Right lung (tissue), 5 donors: ENCODE data around the gene GFM1. TPM values are rescaled to one million over a fixed set of nuclear protein-coding genes. Genes with fewer than 3 reads are reported as not detected.

Experiments
- DNase-seq, 2 donors: peaks; one replicate each; pipeline ENCODE4 v3.0.0-alpha.2; 2013
- polyA plus RNA-seq, 5 donors: library from polyadenylated mRNA; unstranded; fragments of 120-200 nt; gene quantifications; one replicate each; pipeline versions ENCODE4 v1.2.1 to v1.2.3, GENCODE V29; 2013; ENCODE audit warnings: inconsistent platforms in 1 of 5, low replicate concordance in 1 of 5; ENCODE audit not compliant: insufficient read length in 5 of 5, insufficient read depth in 1 of 5

Gene GFM1
- polyA plus RNA-seq, 5 donors, result 48.2 to 62.8 (median 53.2) TPM

DNA sequence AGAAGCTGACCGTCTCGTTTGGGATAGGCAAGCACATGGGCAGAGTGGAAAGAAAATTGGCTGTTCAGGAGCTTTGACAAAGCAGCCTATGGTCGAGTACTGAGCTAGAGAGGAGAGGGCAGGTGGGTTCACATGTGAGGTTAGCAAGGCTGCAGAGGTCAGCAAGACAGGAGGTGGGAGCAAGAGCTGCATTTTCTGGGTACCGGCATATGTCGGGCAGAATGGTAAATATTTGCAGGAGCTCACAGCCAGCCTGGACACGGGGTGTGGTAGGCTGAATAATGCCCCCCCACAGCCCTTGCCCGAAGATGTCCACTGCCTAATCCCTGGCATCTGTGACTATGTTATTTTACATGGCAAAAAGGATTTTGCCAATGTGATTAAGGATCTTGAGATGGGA is 79.7 kb downstream of the GFM1 start:
- no peak for DNase-seq

DNA sequence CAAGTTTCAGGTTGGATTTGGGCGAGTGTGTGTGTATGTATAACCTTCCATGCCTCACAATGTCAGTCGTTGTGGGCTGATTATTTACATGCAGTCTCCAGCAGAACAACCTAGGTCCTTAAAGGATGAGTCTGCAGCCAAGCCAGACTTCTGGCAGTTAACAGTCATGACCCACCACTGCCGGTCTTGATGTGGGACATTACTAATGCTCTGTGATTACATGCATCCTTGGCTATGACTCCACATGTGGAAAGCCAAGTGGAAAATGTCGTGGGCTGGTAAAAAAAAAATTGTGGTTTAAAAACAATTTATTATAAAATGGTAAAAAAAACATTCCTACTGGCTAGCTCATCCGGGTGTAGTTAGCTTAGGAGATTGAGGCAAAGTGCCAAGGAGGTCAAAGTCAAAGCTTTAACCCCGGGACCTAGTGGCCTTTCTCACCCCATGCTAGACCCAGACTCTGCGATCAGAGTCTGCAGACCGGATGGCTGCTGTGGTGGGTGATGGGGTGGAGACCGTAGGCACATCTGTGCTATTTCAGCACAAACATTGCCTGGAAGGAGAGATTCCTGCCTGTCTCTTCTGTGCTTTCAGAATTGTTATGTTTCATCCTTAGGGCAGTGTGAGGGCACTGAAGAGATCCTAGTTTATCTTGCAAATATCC is 81.2 kb downstream of the GFM1 start:
- peak in 1 of 2 donors; percentile 41 for DNase-seq

DNA sequence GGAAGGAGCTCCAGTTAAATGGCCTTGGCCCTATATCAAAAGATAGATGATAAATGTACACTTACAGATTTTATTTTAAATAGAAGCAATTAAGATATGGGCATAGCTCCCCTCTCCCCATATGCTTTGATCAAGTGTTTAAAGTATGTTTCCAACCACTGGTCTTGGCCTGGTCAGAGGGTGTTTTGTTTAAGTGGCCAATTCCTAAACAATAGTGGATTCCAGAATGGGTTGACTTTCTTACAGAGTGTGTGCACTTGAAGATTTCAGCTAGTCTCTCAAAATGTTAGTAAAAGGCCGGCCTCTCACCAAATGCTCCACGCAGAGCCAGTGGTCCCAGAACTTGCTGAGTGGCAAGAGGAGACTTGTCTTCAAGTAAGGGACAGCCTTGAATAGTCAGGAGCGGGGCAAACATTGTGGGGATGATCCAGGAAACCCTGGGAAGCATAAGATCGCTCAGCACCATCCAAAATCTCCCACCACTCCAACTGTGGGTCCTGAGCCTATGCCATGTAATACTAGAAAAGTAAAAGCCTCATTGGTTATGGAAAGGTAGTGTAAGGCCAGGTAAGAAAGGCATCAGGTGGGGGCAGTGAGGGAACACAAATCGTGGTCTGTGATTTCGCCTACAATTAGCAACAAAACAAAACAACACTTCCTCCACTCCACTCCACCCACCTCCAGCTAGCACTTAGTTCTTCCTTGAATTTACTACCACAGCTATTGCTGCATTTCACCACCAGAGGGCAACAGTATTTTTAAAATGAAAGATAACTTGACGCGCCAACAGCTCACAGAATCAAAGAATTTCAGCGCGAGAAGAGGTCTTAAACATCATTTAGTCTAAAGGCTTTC is 83.1 kb downstream of the GFM1 start:
- peak; percentile 70 to 81 for DNase-seq

DNA sequence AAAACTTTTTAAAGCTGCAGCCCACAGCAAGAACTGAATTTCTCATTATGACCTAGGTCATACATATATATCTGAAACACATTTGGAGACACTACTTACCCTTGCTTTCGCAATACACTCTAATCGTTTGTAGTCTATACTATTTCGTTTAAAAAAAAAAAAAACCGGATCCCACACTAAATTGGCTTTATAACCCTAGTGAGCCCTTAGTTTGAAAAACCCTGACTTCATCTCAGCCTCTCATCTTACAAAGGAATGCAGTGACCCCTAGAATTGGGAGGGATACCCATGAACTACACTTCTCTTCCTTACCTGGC is 83.7 kb downstream of the GFM1 start:
- no peak for DNase-seq

DNA sequence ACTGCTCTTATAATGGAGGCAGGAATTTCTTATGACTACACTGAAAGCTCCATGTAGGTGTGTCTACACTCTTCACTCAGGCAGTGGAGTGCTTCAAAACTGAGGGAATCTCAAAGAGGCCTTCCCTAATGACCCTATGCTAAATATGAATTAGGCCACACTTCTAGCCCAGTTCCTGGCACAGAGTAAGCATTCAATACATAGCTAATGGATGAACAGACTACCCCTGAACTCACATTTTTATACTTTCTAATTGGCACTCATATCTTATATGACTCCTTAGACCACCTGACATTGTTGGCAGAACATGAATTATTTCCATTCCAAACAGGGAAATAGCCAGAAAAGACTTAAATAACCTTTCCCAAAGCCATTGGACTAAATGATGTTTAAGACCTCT is 84.5 kb downstream of the GFM1 start:
- no peak for DNase-seq

DNA sequence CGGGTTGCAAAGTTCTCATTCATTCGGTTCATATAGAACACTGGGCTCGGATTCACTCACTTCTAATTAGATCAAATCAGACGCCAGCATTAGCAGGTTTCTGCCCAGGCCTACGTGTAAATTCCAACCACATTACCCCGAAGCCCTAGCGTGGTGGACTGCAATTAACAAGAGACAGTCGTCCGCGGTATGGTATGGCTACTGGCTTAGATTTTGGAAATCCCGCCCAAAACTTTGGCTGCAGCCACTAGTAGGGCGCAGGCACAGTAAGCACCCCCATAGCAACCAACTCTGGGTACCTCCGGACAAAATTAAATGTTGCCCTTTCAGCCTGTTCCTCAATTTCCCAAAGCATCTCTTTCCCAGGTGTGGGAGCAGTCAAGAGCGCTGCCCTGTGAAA is 87.2 kb downstream of the GFM1 start:
- DNase-seq, result no peak

DNA sequence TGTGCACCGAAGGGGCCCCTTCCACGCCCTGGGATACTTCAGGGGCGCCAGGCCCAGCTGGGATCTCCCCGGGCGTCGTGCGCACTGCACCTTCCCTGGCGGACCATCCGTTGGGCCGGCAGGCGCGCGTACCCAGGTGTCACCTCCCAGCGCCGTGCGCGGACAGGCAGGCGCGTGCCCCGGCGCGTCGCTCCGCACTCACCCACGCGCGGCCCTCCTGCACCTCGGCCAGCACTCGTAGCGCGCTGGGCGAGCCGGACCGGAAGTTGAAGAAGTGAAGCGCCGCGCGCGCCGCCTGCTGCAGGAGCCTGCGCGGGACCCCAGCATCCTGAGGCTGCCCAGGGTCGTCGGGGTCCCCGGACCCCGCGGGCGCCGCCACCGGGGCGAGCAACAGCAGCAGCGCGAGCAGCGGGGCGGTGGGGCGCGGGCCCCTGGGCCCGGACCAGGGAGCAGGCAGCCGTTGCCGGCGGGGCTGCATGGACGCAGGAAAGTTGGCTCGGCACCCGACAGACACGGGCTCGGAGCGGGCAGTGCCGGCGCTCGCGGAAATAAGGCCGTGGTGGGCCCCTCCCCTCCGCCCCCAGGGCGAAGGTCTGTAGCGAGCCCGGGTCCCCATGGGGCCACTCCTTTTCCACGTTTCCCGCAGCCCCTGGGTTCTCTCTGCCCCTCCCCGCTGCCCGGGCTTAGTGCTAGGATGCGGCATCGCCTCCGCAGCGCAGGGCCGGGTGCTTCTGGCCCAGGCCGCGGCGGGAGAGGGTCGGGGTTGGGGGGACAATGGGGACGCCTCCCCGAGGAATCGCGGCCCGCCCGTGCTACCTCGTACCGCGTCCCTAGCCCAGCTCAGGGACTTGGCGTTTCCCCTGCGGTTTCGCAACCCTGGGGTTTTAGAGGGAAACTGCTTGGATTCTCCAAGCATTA is 87.9 kb downstream of the GFM1 start, which contains the start of gene RARRES1:
Gene RARRES1 (minus strand): TSS at position 520 of the 918 bp plus-strand sequence. CDS start 42 bp downstream, at position 478.
- peak; percentile 63 to 65 for DNase-seq

DNA sequence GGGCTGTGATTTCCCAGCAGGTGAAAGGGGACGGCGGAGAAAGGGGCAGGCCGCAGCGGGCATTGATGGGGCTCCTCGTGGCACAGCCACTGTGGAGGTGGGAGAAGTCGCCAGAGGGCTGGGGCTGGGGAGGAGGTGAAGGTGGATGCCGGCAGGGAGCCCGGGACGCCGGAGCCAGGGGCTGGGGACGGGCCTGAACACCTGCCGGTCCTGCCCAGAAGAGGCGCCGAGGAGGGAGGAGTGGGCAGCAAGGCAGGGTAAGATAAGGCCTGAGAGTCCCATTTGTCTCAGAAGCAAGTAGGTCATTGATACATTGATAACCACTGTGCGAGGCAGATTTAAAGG is 88.5 kb downstream of the GFM1 start:
- no peak for DNase-seq

DNA sequence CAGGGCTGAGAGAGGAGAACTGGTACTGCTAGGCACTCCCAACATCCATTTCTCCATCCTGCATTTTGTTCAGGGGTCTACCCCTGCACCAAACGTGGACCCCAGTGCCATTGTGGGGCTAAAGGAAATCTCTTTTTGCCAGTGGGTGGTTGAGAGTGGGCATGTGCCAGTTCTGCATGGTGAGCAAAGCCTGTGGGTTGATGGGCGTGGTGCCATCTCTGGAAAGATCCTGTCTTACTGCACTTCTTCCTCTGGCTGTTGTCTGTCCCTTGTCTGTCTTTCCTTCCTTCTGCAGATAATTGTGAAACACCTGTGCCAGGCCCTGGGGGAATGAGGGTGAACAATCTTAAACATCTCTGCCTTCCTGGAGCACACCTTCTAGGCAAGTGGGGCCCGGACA is 89.3 kb downstream of the GFM1 start:
- DNase-seq, result no peak

DNA sequence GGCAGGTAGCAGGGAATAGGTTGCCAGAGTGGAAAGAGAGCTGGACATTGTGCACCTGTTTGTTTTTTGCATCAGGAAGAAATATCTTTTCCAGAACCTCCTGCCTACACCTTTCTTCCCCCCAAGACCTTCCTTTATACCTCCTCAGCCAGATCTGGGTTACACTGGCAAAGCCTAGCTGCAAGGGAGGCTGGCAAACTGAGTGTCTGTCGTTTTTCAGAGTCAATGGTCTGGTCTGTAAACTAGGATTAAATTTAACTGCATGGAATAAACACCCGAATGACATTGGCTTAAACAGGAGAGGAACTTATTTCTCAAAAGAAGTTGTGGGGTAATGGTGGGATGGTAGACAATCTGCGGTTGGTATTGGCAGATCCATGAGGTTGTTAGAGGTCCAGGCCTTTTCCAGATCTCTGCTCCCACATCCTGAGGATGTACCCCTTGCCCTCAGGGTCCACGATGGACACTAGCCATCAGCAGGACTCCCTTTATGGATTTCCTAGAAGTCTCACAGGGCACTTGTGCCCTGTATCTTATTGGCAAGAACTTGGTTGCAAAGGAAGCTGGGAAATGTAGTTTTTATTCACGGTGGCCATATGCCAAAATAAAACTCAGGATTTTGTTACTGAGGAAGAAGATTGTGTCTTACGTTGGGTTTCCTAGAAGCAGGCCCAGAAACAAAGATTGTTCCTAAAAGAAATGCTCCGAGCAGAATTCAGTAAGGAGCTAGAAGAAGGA is 91.1 kb downstream of the GFM1 start:
- DNase-seq, result no peak

DNA sequence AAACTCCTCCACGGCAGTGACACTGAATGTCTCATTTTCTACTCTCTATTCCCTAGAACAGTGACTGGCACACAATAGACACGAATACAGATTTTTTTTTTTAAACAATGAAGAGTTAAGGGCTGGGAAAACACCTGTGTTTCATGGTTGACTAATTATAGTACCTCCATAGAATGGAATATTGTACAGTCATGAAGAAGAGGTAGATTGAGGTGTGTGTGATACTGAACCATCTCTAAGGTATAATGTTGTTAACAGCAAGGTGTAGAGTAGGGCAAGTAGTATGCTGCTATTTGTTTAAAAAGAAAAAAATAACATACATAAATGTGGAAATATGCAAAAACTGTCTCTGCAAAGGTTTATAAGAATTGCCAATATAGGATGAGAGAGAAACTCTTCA is 93.1 kb downstream of the GFM1 start:
- no peak for DNase-seq

DNA sequence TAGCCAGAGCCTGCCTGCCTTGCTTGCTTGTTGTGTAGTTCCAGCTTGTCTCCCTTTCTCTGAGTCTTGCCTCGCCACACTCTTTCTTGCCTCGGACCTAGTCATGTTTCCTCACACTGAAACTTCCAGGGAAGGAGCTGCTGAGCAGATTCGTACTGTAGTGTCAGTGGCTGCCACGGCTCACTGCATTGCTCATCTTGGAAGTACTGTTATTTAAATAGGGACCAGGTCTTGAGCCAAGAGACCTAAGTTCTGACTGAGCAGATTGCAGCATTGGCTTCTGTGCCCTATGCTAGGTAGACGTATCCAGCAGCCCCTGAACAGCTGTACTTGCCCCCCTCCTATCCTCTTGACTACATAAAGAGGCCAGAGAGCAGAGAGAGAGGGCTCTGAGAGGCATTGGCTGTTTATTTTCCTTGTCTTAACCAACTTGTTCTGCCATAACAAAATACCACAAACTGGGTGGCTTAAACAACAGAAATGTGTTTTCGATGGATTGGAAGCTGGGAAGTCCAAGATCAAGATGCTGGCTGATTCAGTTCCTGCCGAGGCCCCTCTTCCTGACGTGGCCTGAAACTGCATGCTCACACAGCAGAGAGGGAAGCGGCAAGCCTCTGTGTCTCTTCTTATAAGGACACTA is 93.8 kb downstream of the GFM1 start:
- no peak for DNase-seq

DNA sequence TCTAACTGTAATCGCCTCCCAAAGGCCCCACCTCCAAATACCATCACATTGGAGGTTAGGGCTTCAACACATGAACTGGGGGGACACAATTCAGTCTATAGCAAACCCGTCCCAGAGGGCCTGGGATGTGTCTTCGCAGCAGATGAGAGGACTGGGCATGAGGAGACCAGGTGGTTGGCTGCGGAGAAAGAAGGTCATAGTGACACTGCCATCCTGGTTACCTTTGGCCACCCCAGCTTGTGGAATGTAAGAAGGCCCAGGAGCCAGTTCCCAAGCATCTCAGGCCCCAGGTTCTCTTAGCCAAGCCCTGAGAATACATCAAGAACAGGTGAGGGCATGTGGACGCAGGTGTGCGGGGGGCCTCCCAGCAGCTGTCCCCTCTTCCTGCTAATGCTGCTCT is 94.3 kb downstream of the GFM1 start:
- no peak for DNase-seq

DNA sequence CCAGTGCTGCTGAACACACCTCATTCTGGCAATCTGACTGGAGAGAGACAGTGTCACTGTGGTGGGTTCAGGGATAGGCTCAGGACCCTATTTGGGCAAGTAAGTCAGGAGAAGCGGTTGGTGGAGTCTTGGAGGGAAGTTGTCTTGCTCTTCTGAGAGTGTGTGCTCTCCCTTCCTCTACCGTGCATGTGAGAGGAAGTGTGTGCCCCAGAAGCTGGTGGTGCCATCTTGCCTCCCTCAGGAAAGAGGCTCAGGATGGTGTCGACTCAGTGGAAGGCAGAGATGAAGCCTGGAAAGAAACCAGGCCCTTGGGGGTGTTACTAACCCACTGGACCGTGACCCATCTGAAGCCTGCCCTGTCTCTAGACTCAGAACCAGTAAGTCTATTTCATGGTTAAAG is 94.8 kb downstream of the GFM1 start:
- no peak for DNase-seq

DNA sequence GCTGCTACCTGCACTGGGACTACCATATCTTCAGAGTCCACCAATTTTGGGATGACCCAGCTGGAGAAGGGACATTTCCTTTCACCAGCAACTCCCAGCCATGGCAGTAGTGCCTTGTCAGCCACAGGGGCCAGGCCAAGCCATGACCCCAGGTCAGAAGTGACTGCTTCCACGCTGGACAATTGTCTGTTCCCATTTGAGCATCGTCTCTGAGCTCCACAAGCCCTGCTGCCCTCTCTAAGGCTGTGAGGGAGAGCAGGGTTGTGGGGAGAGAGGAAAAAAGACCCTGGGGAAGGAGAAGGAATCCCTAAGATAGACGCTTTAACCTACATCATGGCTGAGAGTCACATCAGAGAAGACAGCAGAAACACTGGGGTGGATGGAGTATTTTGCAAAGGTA is 95.3 kb downstream of the GFM1 start:
- no peak for DNase-seq

Other genes with a start within 250 kb of the GFM1 start
- gene MLF1, start 73.3 kb upstream of the GFM1 start, polyA plus RNA-seq, result 10 to 100 TPM; 54.8 to 90.4 (median 72.1) TPM
- gene LXN, start 28.1 kb downstream of the GFM1 start, polyA plus RNA-seq, result 100 to 1,000 TPM; 139 to 267 (median 207) TPM
- gene RARRES1, start 87.9 kb downstream of the GFM1 start, polyA plus RNA-seq, result 10 to 100 TPM; 31.7 to 91.7 (median 65.4) TPM
- 10 to 100 TPM; 43.7 to 60.1 (median 55.1) TPM for gene MFSD1, start 157.5 kb downstream of the GFM1 start, polyA plus RNA-seq